Measurements from ENCODE around the gene ATG9B. TPM values are rescaled to one million over a fixed set of nuclear protein-coding genes. Genes with fewer than 3 reads are reported as not detected.

Gene ATG9B
- total RNA-seq, 1 experiment from 2014 or later, result 2.1 TPM

DNA sequence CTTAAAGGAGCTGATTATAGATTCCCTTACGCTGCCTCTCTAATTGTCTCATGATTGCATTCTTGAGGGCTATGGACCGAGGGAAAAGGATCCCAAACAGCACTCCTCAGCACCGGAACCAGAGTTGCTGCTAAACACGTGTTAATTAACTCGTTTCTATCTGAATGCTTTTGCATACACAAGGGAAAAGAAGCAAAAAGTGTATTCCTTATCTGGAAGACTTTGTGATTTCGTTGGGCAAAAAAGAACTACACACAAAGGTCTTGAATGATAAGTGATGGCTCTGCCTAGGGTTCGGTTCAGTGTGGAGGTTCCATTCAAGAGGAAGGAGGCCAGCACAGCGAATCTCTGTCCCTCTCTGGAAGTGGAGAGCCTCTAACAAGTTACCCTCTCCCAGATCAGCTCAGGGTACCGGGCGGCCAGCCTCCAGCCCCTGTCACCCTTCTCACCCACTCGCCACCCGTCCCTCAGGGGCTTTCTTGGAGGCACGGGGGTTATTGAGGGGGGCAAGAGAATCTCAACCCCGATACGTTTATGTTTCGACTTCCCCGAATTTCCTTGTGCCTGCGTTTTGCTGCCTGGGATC is 34.6 kb upstream of the ATG9B start:
- TSS peak; percentile 47 for BruUV-seq (replicated peaks)
- Histone ChIP-seq H3K27ac (ENCODE audit: low read depth, low read length) (peak overlapping the region; percentile 87), H3K79me2 (ENCODE audit: insufficient read depth, low read length) (peaks cover 40% of the 10 kb centered on the region), H3K9me3 (ENCODE audit: control insufficient read depth in 1 of 2, insufficient read depth in 1 of 2, low read depth in 1 of 2, low read length in 2 of 2) (no peaks in the 10 kb centered on the region), H3K36me3 (ENCODE audit: control insufficient read depth in 1 of 2, insufficient read depth in 2 of 2, low read length in 2 of 2) (0 out of 4 replicates have a peak, but pooled peaks cover 0 to 3% of the 10 kb centered on the region in 2 experiments), H3K4me1 (ENCODE audit: control insufficient read depth in 1 of 2, insufficient read depth in 2 of 2, low read length in 2 of 2) (peaks cover 28 to 52% of the 10 kb centered on the region in 2 experiments), H3K4me2 (ENCODE audit: low read length) (peak overlapping the region; percentile 95), H2AFZ (ENCODE audit: low read depth, low read length, poor library complexity, severe bottlenecking) (no peak overlapping the region), H4K20me1 (ENCODE audit: insufficient read depth) (no peaks in the 10 kb centered on the region), H3K4me3 (replicated peaks in 1 of 2; ENCODE audit: low read depth in 1 of 2, low read length in 2 of 2) (peak overlapping the region; percentile 81 to 90), H3K9ac (ENCODE audit: low read length) (peak overlapping the region; percentile 91), H3K9me2 (ENCODE audit: insufficient read depth) (no peaks in the 10 kb centered on the region), H3K27me3 (ENCODE audit: insufficient read depth, low read length) (no peaks in the 10 kb centered on the region)
- RAD21 ChIA-PET (ENCODE audit: low non-redundant PET in 1 of 2, low total read pairs in 2 of 2, uncharacterized antibody in 2 of 2, unreplicated experiment in 2 of 2), result interaction anchor here in 1 of 2 experiments (1.3 kb wide), 1 partner anchor 30 kb away, joined by 5 read pairs; the partner anchor contains the start of gene ABCB8
- POLR2A ChIA-PET, result no interaction called here
- ATAC-seq, result no peak
- TF ChIP-seq MAX (IDR thresholded peaks at IDR 0.05) (no peak), POLR2A (IDR thresholded peaks at IDR 0.05; ENCODE audit: borderline replicate concordance, extremely low read depth, insufficient read depth, insufficient read length) (peak; percentile 5)
- intact Hi-C loops (cut with micrococcal nuclease), result loop anchor here (1.0 kb wide), 1 partner anchor 31 kb away; the partner anchor contains the start of gene ABCB8
- no peak for DNase-seq (ENCODE audit: low read depth, low spot score)
- CTCF ChIA-PET, result no interaction called here

- peak; percentile 99 for DNase-seq (ENCODE audit: low read depth, low spot score)
- H3K9me2 ChIP-seq (ENCODE audit: insufficient read depth), result no peaks in the 10 kb centered on the region
- H3K79me2 ChIP-seq (ENCODE audit: insufficient read depth, low read length), result peaks cover 33% of the 10 kb centered on the region
- H3K9ac ChIP-seq (ENCODE audit: low read length), result peak overlapping the region; percentile 91
- ChIA-PET CTCF (no interaction called here), POLR2A (no interaction called here), RAD21 (ENCODE audit: low non-redundant PET in 1 of 2, low total read pairs in 2 of 2, uncharacterized antibody in 2 of 2, unreplicated experiment in 2 of 2) (interaction anchor here in 1 of 2 experiments (1.3 kb wide), 1 partner anchor 30 kb away, joined by 5 read pairs; the partner anchor contains the start of gene ABCB8)
- H3K27ac ChIP-seq (ENCODE audit: low read depth, low read length), result peak overlapping the region; percentile 87
- H3K36me3 ChIP-seq (ENCODE audit: control insufficient read depth in 1 of 2, insufficient read depth in 2 of 2, low read length in 2 of 2), result no peaks in the 10 kb centered on the region
- H3K9me3 ChIP-seq (ENCODE audit: control insufficient read depth in 1 of 2, insufficient read depth in 1 of 2, low read depth in 1 of 2, low read length in 2 of 2), result no peaks in the 10 kb centered on the region
- peak; percentile 75 for ATAC-seq
- intact Hi-C loops (cut with micrococcal nuclease), result loop anchor here (1.0 kb wide), 1 partner anchor 30 kb away; the partner anchor contains the start of gene ABCB8
- H3K27me3 ChIP-seq (ENCODE audit: insufficient read depth, low read length), result no peaks in the 10 kb centered on the region
- peak overlapping the region; percentile 95 for H3K4me2 ChIP-seq (ENCODE audit: low read length)
- H4K20me1 ChIP-seq (ENCODE audit: insufficient read depth), result no peaks in the 10 kb centered on the region
- TF ChIP-seq EGR1 (IDR thresholded peaks at IDR 0.05; ENCODE audit: low read depth) (no peak), RAD21 (IDR thresholded peaks at IDR 0.05; ENCODE audit: low read depth) (no peak), SP1 (IDR thresholded peaks at IDR 0.05; ENCODE audit: low read depth) (no peak), SRF (IDR thresholded peaks at IDR 0.05; ENCODE audit: low read depth) (no peak), CEBPB (IDR thresholded peaks at IDR 0.05; ENCODE audit: low read depth) (no peak), CBX3 (IDR thresholded peaks at IDR 0.05; ENCODE audit: low read depth) (no peak), POLR2AphosphoS5 (IDR thresholded peaks at IDR 0.05; ENCODE audit: low read depth, low read length) (peak; percentile 65), POLR2A (IDR thresholded peaks at IDR 0.05; ENCODE audit: borderline replicate concordance, extremely low read depth, insufficient read depth, insufficient read length) (peak; percentile 71), YY1 (IDR thresholded peaks at IDR 0.05; ENCODE audit: extremely low read depth, insufficient replicate concordance, low read depth, low read length) (peak; percentile 69), FOSL1 (IDR thresholded peaks at IDR 0.05; ENCODE audit: low read depth) (no peak), ZFX (IDR thresholded peaks at IDR 0.05) (peak; percentile 52; the same call in 1 of the 2 replicates), TCF7L2 (IDR thresholded peaks at IDR 0.05; ENCODE audit: borderline replicate concordance, extremely low read depth, insufficient read depth, insufficient read length) (peak; percentile 100)
- TF ChIP-seq, protein P1, sequence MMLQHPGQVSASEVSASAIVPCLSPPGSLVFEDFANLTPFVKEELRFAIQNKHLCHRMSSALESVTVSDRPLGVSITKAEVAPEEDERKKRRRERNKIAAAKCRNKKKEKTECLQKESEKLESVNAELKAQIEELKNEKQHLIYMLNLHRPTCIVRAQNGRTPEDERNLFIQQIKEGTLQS (IDR thresholded peaks at IDR 0.05), result no peak
- no peak overlapping the region for H2AFZ ChIP-seq (ENCODE audit: low read depth, low read length, poor library complexity, severe bottlenecking)
- H3K4me1 ChIP-seq (ENCODE audit: control insufficient read depth in 1 of 2, insufficient read depth in 2 of 2, low read length in 2 of 2), result peaks cover 25 to 48% of the 10 kb centered on the region in 2 experiments
- H3K4me3 ChIP-seq (replicated peaks in 1 of 2; ENCODE audit: low read depth in 1 of 2, low read length in 2 of 2), result peak overlapping the region; percentile 81 to 90
- TSS peak; percentile 34 for BruUV-seq (replicated peaks)
These were observed 33.9 kb upstream of the ATG9B start for GRCh38 chr7:151057989-151058780.
